A549 (cell line): ENCODE data around the gene PSMC6. TPM values are rescaled to one million over a fixed set of nuclear protein-coding genes. Genes with fewer than 3 reads are reported as not detected.
A peak's percentile ranks its signal among the peaks of the same experiment; 100 is the strongest.

Experiments used
- ATAC-seq, 2 experiments: fragments of 200-7000 bp in 1 of 2; fragments of >200 bp in 1 of 2; cut with Nextera tagmentation in 1 of 2; cut with Tn5 transposase in 1 of 2; 3 replicates each; pipeline versions ENCODE4 v1.8.0 to v1.9.1; 2018 to 2020; ENCODE audit warnings: mild to moderate bottlenecking in 1 of 2, moderate library complexity in 1 of 2
- CTCF ChIA-PET: fragments of 300-600 bp; sonication (Branson Sonifier 250); formaldehyde crosslinking; extraction: SDS; loops from one replicate; lab custom pipeline; 2021; ENCODE audit warnings: antibody characterized with exemption, inconsistent platforms; lab: Yijun Ruan, JAX
- POLR2A ChIA-PET: fragments of 350-600 bp; formaldehyde crosslinking; extraction: SDS; loops from one replicate; lab custom pipeline; 2021; ENCODE audit warnings: antibody characterized with exemption, inconsistent platforms; lab: Yijun Ruan, JAX
- DNase-seq, 2 experiments: peaks; one replicate each; pipeline versions ENCODE4 v3.0.0 to v3.0.0-alpha.2; 2011 to 2016; ENCODE audit warnings: low read depth in 1 of 2, low spot score in 1 of 2
- FAIRE-seq: peaks from 2 replicates; lab custom pipeline; 2011; peaks lifted over from hg19 to GRCh38; lab: Jason Lieb, UNC
- H3K27ac ChIP-seq, 2 experiments: fragments of >200 bp; sonication (Bioruptor Twin); formaldehyde crosslinking; 3 replicates each; pipeline ENCODE4 v1.5.1; 2016 to 2017
- H3K4me1 ChIP-seq: fragments of >200 bp; sonication (Bioruptor Twin); formaldehyde crosslinking; 3 replicates; pipeline ENCODE4 v1.6.1; 2016
- H3K4me2 ChIP-seq: fragments of >200 bp; sonication (Bioruptor Twin); formaldehyde crosslinking; 3 replicates; pipeline ENCODE4 v1.6.1; 2016
- H3K4me3 ChIP-seq: fragments of >200 bp; sonication (Bioruptor Twin); formaldehyde crosslinking; 3 replicates; pipeline ENCODE4 v1.5.1; 2016
- H3K9me3 ChIP-seq: fragments of >200 bp; sonication (Bioruptor Twin); formaldehyde crosslinking; 3 replicates; pipeline ENCODE4 v1.6.1; 2016
- CEBPB ChIP-seq, 2 experiments: fragments of >200 bp in 1 of 2; sonication (Bioruptor Twin) in 1 of 2; formaldehyde crosslinking in 1 of 2; IDR thresholded peaks; 2 replicates each; pipeline ENCODE4 v1.6.1; 2012 to 2016
- EP300 ChIP-seq, 2 experiments: fragments of >200 bp; sonication (Bioruptor Twin); formaldehyde crosslinking; IDR thresholded peaks; 2 replicates in 1 of 2; 3 replicates in 1 of 2; pipeline ENCODE4 v1.6.1; 2016 to 2017
- FOSB ChIP-seq: fragments of 250-450 bp; sonication (Bioruptor Pico); IDR thresholded peaks from 2 replicates; pipeline ENCODE4 v1.5.0; 2020; ENCODE audit warnings: mild to moderate bottlenecking, moderate library complexity
- FOSL2 ChIP-seq, 2 experiments: fragments of 450-650 bp in 1 of 2; fragments of >200 bp in 1 of 2; sonication (Bioruptor Twin) in 1 of 2; formaldehyde crosslinking; IDR thresholded peaks; 2 replicates each; pipeline versions ENCODE4 v1.5.0 to v1.6.1; 2016 to 2020; ENCODE audit warnings: mild to moderate bottlenecking in 1 of 2, moderate library complexity in 1 of 2
- FOXS1 ChIP-seq: fragments of 250-450 bp; sonication (Bioruptor Pico); IDR thresholded peaks from 2 replicates; pipeline ENCODE4 v1.5.0; 2020; ENCODE audit warnings: mild to moderate bottlenecking, moderate library complexity
- HDAC2 ChIP-seq: fragments of 200-600 bp; sonication (generic); IDR thresholded peaks from 2 replicates; pipeline ENCODE4 v1.6.1; 2016
- HES2 ChIP-seq: fragments of >200 bp; sonication (Bioruptor Twin); formaldehyde crosslinking; IDR thresholded peaks from 2 replicates; pipeline ENCODE4 v1.6.1; 2016
- JUN ChIP-seq, 2 experiments: fragments of >200 bp; sonication (Bioruptor Twin); formaldehyde crosslinking; IDR thresholded peaks; 2 replicates in 1 of 2; 3 replicates in 1 of 2; pipeline ENCODE4 v1.6.1; 2016 to 2017
- MAFK ChIP-seq: fragments of 450-650 bp; IDR thresholded peaks from 2 replicates; pipeline ENCODE4 v1.6.1; 2014; ENCODE audit not compliant: partially characterized antibody
- NR3C1 ChIP-seq: fragments of >200 bp; sonication (Bioruptor Twin); formaldehyde crosslinking; IDR thresholded peaks from 3 replicates; pipeline ENCODE4 v1.6.1; 2017
- PHF8 ChIP-seq: fragments of 200-600 bp; sonication (generic); IDR thresholded peaks from 2 replicates; pipeline ENCODE4 v1.6.1; 2016; ENCODE audit warnings: low read depth, mild to moderate bottlenecking, antibody characterized with exemption, moderate library complexity, borderline replicate concordance
- POLR2A ChIP-seq: IDR thresholded peaks from 2 replicates; pipeline ENCODE4 v1.6.1; 2012; ENCODE audit warnings: mild to moderate bottlenecking, low read length
- RAD21 ChIP-seq, 2 experiments: fragments of >200 bp in 1 of 2; sonication (Bioruptor Twin) in 1 of 2; formaldehyde crosslinking in 1 of 2; IDR thresholded peaks in 1 of 2; conservative IDR thresholded peaks in 1 of 2; 2 replicates in 1 of 2; 3 replicates in 1 of 2; pipeline ENCODE4 v1.6.1; 2012 to 2018; ENCODE audit warnings: inconsistent platforms in 1 of 2
- RCOR1 ChIP-seq: fragments of 150-350 bp; IDR thresholded peaks from 2 replicates; pipeline ENCODE4 v1.6.1; 2014; ENCODE audit warnings: antibody characterized with exemption, low read length, low read depth
- REST ChIP-seq: fragments of 200-600 bp; sonication (generic); IDR thresholded peaks from 2 replicates; pipeline ENCODE4 v1.6.1; 2016; ENCODE audit warnings: antibody characterized with exemption, mild to moderate bottlenecking, moderate library complexity
- ZSCAN20 ChIP-seq: fragments of 250-450 bp; sonication (Bioruptor Pico); IDR thresholded peaks from 2 replicates; pipeline ENCODE4 v1.8.0; 2022; ENCODE audit warnings: mild to moderate bottlenecking, moderate library complexity
- WGBS: methylation state at CpG from one replicate; pipeline ENCODE4 v1.1.6; 2017; ENCODE audit errors: missing lambda C conversion rate; 5-methylcytosine and 5-hydroxymethylcytosine counted together
- polyA plus RNA-seq, 4 experiments: library from polyadenylated mRNA; depleted of rRNA in 3 of 4; stranded (reverse); fragments of >200 nt; fragmentation: RNase III in 1 of 4; extraction: RNeasy Plus Mini Kit Qiagen cat#74134 plus additional on column Dnase treatment in 1 of 4; gene quantifications; 2 replicates in 3 of 4; 3 replicates in 1 of 4; pipeline ENCODE4 v1.2.3, GENCODE V29; 2011 to 2017
- TF ChIP-seq, protein P1 (sequence below): fragments of >200 bp; sonication (Bioruptor Twin); formaldehyde crosslinking; IDR thresholded peaks from 3 replicates; pipeline ENCODE4 v1.6.1; 2016
- TF ChIP-seq, protein P2 (sequence below): IDR thresholded peaks from 2 replicates; pipeline ENCODE4 v1.6.1; 2012
- TF ChIP-seq, protein P3 (sequence below): IDR thresholded peaks from 2 replicates; pipeline ENCODE4 v1.6.1; 2012
- TF ChIP-seq, protein P4 (sequence below): IDR thresholded peaks from 2 replicates; pipeline ENCODE4 v1.6.1; 2012; ENCODE audit warnings: low read depth, borderline replicate concordance
- TF ChIP-seq, protein P5 (sequence below): fragments of 450-650 bp; IDR thresholded peaks from 2 replicates; pipeline ENCODE4 v1.6.1; 2014; ENCODE audit warnings: antibody characterized with exemption

The PSMC6 gene
- polyA plus RNA-seq, 2 of the 4 experiments (the other 2 are of a cell fraction), result 147 to 180 TPM

DNA sequence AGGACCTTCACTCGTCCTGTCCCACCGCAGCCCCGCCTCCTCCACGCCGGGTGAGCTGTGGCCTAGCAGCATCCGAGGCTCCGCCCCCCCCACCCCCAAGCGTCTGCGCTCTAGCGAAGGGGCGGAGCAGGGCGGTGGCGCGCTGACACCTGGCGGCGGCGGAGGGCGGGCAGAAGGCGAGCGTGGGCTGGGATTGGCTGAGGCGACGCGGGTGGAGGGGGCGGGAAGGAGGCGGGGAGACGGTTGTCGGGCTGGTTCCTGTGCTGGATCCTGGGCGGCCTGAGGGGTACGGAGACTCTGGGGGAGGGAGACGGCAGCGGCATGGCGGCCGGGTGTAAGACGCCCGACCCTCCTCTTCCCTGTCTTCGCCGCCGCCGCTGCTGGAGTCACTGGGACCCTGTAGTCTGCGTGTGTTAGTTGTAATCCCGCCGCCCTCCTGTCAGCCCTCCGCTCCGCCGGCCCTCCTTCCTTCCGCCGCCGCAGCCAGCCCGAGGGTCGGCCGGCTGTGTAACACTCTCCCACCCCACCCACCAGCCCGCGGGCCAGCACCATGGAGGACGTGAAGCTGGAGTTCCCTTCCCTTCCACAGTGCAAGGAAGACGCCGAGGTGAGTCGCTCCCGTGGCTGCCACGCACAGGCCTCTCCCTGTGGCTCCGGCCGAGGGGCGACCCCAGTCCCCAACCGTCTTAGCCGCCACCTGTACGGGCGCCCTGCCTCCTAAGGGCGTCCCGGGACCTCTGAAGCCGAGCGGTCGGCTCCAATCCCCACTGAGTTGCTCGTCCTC is 23.1 kb downstream of the PSMC6 start, which contains the start of gene STYX:
STYX (plus strand) TSS at position 242 of the 784 bp plus-strand sequence; CDS start at position 551, 309 bp downstream.
- 0% methylated on average over 19 of the region's 72 CpGs for WGBS
- Histone ChIP-seq H3K9me3 (no peaks in the 10 kb centered on the region), H3K4me1 (peaks cover 9% of the 10 kb centered on the region; the same call in 2 of the 3 replicates), H3K4me3 (peak within 1 kb of the TSS; percentile 97), H3K4me2 (peak within 1 kb of the TSS; percentile 90), H3K27ac (peak within 1 kb of the TSS; percentile 89 to 90)
- FAIRE-seq, result no peak
- ChIA-PET CTCF (interaction anchor here (1.1 kb wide), 1 partner anchor 19 kb away, joined by 3 read pairs; no protein-coding TSS in a partner anchor), POLR2A (interaction anchor here (0.8 to 2.0 kb wide), 2 partner anchors 24 to 61 kb away, joined by 4 to 7 read pairs; partner anchors contain the start of gene GNPNAT1)
- peak; percentile 54 to 97 for DNase-seq
- TF ChIP-seq PHF8 (peak; percentile 78), FOSB (CRISPR knock-in tag) (no peak), ZSCAN20 (CRISPR knock-in tag) (no peak), FOSL2 (IDR thresholded peaks at IDR 0.05) (no peak), FOSL2 (CRISPR knock-in tag; IDR thresholded peaks at IDR 0.05) (no peak), HES2 (no peak), CEBPB (IDR thresholded peaks at IDR 0.05) (no peak), JUN (IDR thresholded peaks at IDR 0.05) (peak in 1 of 2 experiments; percentile 71; a peak in 1 of 5 replicates), HDAC2 (no peak), RAD21 (conservative IDR thresholded peaks at IDR 0.05 in 1 of 2, IDR thresholded peaks at IDR 0.05 in 1 of 2) (no peak), POLR2A (peak; percentile 97), FOXS1 (no peak), REST (no peak), MAFK (no peak)
- TF ChIP-seq, protein P1, sequence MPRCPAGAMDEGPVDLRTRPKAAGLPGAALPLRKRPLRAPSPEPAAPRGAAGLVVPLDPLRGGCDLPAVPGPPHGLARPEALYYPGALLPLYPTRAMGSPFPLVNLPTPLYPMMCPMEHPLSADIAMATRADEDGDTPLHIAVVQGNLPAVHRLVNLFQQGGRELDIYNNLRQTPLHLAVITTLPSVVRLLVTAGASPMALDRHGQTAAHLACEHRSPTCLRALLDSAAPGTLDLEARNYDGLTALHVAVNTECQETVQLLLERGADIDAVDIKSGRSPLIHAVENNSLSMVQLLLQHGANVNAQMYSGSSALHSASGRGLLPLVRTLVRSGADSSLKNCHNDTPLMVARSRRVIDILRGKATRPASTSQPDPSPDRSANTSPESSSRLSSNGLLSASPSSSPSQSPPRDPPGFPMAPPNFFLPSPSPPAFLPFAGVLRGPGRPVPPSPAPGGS, result peak; percentile 59; the same call in 1 of the 3 replicates
- TF ChIP-seq, protein P2, sequence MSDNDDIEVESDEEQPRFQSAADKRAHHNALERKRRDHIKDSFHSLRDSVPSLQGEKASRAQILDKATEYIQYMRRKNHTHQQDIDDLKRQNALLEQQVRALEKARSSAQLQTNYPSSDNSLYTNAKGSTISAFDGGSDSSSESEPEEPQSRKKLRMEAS, result peak; percentile 47; the same call in 1 of the 2 replicates
- TF ChIP-seq, protein P3, sequence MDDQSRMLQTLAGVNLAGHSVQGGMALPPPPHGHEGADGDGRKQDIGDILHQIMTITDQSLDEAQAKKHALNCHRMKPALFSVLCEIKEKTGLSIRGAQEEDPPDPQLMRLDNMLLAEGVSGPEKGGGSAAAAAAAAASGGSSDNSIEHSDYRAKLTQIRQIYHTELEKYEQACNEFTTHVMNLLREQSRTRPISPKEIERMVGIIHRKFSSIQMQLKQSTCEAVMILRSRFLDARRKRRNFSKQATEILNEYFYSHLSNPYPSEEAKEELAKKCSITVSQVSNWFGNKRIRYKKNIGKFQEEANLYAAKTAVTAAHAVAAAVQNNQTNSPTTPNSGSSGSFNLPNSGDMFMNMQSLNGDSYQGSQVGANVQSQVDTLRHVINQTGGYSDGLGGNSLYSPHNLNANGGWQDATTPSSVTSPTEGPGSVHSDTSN, result 0 out of 2 replicates have a peak, but pooled peaks have one; percentile 28
- ATAC-seq, result peak; percentile 99

- ATAC-seq, result no peak; a peak in 1 of 6 replicates
- no peak for FAIRE-seq
- WGBS, result 22% methylated on average over 11 of the region's 11 CpGs
- CTCF ChIA-PET, result interaction anchor here (0.7 kb wide), 1 partner anchor 171 kb away, joined by 3 read pairs; no protein-coding TSS in a partner anchor
- Histone ChIP-seq H3K4me3 (peak overlapping the region; percentile 97), H3K27ac (peak overlapping the region; percentile 89 to 90), H3K4me2 (peak overlapping the region; percentile 73), H3K4me1 (peaks cover 9% of the 10 kb centered on the region; the same call in 2 of the 3 replicates), H3K9me3 (no peaks in the 10 kb centered on the region)
- POLR2A ChIA-PET, result no interaction called here
- DNase-seq, result no peak
- TF ChIP-seq, protein P4, sequence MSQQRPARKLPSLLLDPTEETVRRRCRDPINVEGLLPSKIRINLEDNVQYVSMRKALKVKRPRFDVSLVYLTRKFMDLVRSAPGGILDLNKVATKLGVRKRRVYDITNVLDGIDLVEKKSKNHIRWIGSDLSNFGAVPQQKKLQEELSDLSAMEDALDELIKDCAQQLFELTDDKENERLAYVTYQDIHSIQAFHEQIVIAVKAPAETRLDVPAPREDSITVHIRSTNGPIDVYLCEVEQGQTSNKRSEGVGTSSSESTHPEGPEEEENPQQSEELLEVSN, result no peak
- TF ChIP-seq FOSL2 (IDR thresholded peaks at IDR 0.05), result no peak
- TF ChIP-seq FOSL2 (CRISPR knock-in tag; IDR thresholded peaks at IDR 0.05), result no peak
- TF ChIP-seq, protein P3, result no peak
- no peak for TF ChIP-seq NR3C1
- no peak for TF ChIP-seq EP300 (IDR thresholded peaks at IDR 0.05)
- TF ChIP-seq, protein P5, sequence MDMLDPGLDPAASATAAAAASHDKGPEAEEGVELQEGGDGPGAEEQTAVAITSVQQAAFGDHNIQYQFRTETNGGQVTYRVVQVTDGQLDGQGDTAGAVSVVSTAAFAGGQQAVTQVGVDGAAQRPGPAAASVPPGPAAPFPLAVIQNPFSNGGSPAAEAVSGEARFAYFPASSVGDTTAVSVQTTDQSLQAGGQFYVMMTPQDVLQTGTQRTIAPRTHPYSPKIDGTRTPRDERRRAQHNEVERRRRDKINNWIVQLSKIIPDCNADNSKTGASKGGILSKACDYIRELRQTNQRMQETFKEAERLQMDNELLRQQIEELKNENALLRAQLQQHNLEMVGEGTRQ, result no peak
- no peak for TF ChIP-seq FOSB (CRISPR knock-in tag)
- TF ChIP-seq, protein P1, result no peak
- no peak for TF ChIP-seq RCOR1
These were observed 23.7 kb downstream of the PSMC6 start for GRCh38 chr14:52730709-52731111.
